Measurements from ENCODE around the gene PPP1R11.
"Not testable (repeated sequence)": the region's sequence is repeated elsewhere in the genome, so short reads cannot be mapped to it uniquely, and the experiment has no call there.

The PPP1R11 gene, protein sequence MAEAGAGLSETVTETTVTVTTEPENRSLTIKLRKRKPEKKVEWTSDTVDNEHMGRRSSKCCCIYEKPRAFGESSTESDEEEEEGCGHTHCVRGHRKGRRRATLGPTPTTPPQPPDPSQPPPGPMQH

GRCh38 chr6:30066577-30067459 is at the start of gene PPP1R11:
PPP1R11 (plus strand) TSS chr6:30067198; CDS start chr6:30067411, 213 bp downstream.
- DNase-seq = peak; percentile 96

DNA sequence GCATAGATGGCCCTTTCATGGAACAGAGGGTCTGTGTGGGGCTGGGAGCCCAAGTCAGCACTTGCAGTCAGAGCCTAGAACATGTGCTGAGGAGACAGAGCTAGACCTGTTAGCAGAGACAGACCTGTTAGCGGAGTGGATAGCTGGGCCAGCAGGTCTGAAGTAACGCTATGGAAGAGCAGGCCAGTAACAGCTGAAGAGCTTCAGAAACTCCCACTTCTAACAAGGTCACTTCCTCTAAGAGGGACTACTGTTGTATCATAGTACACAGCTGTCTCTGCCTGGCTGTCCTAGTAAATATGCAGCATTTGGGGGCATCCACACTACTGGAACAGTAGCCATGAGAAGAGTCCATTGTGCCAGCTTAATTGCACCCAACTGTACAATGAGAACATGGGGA is 47.2 kb upstream of the PPP1R11 start:
- DNase-seq = no peak

DNA sequence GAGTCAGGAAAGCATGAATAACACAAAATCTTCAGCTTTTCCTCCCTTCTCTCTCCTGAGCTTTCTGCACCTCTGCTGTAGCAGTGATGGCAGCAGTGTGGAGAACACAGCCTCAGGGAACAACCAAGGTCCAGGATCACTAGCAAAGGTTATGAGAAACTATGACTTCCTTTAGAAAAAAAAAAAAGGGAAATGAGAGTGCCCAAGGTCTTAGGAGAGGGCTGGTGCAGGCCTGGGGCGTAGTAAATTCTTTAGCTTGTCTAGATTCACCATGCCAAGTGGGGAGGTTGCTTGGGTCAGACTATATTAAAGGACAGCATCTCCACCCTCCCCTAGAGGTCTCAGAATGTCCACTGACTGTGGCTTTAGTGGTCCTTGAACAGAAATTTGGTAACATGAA is 46.4 kb upstream of the PPP1R11 start:
- no peak for DNase-seq

DNA sequence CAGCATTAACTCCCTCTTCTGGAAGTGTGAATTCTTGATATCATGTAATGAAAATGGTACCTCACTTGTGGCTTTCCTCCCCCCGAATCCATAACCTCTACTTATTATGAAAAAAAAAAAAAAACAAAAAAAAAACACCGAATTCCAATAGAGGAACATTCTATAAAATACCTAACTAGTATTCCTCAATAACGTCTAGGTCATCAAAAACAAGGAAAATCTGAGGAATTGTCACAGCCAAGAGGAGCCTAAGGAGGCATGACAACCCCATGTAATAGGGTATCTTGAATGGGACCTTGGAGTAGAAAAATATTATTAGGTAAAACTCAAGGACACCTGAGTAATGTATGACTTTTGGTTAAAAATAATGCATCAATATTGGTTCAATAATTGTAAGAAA is 44.8 kb upstream of the PPP1R11 start:
- DNase-seq = no peak

- DNase-seq = not testable (repeated sequence)
Observed at GRCh38 chr6:30022712-30023111, 44.3 kb upstream of the PPP1R11 start.

GRCh38 chr6:30025186-30025585 is 41.8 kb upstream of the PPP1R11 start:
- no peak for DNase-seq

- DNase-seq = no peak
Observed at GRCh38 chr6:30029588-30029987, 37.4 kb upstream of the PPP1R11 start.

GRCh38 chr6:30031381-30031780 is 35.6 kb upstream of the PPP1R11 start:
- DNase-seq = no peak

DNA sequence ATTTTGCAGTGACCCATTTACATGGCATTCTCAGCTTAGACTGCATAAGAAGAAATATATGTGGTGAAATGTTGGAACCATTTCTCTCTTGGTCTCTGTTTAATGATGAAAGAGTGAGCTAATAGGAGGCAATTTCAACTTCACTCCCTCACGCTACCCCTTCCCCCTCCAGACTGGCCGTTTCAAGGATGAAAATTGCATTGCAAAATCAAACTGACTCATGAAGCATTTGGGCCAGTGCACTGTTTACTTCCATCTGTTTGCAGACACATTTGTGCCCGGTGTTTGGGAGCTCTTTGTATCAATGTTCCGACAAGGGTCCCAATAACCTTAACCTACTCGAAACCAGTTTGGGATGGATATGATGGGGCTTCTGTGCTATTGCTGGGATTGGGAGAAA is 33.6 kb upstream of the PPP1R11 start:
- not testable (repeated sequence) for DNase-seq

DNA sequence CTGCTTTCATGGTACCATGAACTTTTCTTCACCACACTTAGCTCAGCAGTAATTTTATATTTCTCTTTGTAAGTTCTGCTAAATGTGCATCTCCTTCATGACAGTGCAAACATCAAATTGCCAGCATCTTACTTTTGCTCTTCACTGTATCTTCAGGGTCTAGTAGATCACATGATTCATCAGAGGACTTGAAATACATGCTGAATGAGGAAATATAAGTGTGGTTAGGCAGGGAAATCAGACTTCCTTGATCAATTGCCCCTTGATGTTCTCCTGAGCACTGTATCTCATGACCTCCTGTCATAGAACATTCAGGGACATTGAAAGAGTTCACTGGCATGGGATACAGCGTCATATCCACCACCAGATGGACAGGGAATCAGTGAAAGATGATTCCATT is 31.2 kb upstream of the PPP1R11 start:
- DNase-seq = no peak

DNA sequence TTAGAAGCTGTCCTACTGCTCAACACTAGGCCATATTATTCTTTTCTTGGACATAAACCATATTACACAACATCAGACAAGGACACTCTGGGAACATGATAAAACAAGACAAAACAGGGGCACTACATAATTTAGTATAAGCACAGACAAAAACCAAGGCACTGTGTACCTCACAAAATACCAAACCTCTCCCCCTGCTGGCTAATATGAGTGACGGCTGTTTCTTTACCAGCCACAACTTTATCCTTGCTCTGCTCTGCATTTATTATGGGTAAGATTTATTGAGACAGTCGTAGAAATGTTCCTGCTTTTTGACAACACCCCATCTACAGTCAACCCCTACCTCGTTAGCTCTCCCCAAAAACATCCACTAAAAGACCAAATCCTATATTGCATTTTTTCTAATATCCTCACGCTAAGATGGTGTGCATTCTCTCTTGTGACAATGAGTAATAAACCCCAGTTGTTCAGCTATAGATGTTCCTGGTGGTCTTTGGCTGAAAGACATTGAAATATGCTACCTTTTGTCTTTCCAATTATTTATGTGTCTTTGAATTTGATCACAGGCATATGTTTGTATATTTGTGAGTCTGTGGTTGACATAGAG is 29.7 kb upstream of the PPP1R11 start:
- no peak for DNase-seq

GRCh38 chr6:30041221-30041620 is 25.8 kb upstream of the PPP1R11 start:
- DNase-seq = no peak

DNA sequence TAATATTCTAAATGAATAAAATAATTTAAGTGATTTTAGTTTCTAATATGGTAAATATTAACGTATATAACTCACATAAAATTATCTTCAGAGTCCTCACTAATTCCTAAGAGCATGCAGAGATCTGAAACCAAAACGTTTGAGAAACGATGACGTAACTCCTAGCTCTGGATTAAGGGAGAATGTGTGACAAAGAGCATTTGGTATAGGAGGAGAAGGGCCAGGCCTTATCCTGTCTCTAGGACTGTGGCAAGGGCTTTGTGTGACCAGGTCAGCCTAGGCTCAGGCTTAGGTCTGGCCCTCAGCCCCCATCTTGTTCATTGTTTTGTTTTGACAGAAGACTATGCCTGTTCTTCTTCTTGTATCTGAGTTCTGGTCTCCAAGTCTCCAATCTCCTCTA is 25.2 kb upstream of the PPP1R11 start:
- no peak for DNase-seq

DNA sequence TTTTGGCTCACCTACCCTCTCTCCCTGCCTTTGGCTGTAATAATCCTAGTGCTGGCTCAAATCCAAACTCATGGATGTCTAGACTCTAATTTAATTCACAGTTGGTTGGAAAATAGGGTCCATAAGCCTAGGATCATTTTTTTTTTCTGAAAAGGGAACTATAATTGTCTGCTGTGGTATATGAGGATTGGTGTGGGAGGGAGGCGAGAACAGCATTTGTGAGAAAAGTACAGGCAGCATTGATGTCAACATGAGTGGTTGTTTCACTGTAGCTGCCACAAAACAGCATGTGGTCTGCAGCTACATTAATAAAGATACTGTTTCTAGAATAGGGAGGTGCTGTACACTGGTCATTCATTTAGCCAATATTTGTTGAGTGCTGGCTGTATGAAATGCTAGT is 24.5 kb upstream of the PPP1R11 start:
- no peak for DNase-seq

- DNase-seq = no peak
Observed at GRCh38 chr6:30042914-30043313, 24.1 kb upstream of the PPP1R11 start.

GRCh38 chr6:30043744-30044143 is 23.3 kb upstream of the PPP1R11 start:
- no peak for DNase-seq

DNA sequence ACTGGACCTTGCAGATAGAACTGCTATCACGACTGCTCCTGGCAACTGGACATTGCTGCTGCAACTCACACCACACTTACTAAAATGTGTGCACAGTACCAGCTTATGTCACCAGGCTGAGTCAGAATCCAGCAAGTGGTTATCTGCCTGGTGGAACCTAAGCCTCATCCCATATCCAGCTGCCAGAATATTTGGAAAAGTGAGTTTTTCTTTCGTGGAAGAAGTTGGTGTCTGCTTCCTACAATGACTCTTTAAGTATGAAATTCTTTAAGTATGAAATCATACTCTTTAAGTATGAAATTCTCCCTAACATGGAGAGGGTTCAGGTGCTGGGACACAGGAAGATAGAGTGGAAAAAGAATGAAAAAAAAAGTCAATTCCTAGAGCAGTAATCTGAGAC is 22.4 kb upstream of the PPP1R11 start:
- DNase-seq = no peak

GRCh38 chr6:30047220-30047619 is 19.8 kb upstream of the PPP1R11 start:
- DNase-seq = no peak

GRCh38 chr6:30053682-30054081 is 13.3 kb upstream of the PPP1R11 start:
- no peak for DNase-seq

DNA sequence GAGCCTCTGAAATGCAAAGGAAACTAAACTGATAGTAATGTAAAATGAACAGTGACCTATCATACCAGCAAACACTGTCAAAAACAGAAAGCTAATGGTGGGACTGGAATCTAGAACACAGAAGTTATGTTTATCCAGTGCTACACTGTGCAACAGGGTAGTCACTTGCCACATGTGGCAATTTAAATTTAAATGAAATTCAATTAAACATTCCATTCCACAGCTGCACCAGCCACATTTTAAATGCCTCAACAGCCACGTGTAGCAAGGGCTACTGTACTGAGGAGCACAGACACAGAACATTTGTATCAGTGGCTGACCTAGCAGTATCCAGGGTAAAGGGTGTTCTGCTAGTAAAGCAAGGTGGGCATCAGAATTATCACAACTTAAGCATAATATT is 11.5 kb upstream of the PPP1R11 start:
- DNase-seq = no peak

- no peak for DNase-seq
Observed at GRCh38 chr6:30060606-30061091, 6.3 kb upstream of the PPP1R11 start.

DNA sequence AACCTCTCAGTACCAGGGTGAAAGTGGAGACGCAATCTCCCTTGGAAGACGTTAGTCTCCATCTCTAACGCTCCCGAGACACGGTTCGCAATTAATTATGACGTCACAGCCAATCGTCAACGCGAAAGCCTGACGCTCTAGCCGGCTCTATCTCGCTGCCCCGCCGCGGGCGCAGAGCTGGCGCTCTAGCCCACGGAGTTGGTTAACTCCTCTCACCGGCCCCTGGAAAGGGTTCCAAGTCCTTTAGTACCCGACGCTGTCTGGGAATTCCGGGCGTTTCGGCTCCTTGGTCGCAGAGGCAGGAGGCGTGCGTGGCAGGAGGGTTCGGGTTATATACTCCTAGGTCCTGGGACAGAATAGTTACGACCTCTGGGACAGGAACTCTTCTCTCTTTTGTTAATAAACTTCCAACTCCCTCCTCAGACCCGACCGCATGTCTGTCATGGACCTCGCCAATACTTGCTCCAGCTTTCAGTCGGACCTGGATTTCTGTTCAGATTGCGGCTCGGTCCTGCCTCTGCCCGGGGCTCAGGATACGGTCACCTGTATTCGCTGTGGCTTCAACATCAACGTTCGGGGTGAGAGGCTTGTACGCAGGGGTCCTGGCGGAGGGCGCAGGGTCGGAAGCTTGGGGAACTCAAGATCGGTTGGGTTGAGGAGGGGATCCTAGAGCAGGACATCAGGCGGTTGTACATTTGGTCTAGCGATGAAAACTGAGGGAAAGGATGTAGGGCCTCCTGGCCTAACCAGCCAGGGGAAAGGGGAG is 5.7 kb upstream of the PPP1R11 start, which contains the start of gene POLR1H:
Gene POLR1H, plus strand, starts transcription at position 174 of the 766 bp plus-strand sequence. Its CDS starts 260 bp downstream, at position 434.
- DNase-seq = peak; percentile 86

DNA sequence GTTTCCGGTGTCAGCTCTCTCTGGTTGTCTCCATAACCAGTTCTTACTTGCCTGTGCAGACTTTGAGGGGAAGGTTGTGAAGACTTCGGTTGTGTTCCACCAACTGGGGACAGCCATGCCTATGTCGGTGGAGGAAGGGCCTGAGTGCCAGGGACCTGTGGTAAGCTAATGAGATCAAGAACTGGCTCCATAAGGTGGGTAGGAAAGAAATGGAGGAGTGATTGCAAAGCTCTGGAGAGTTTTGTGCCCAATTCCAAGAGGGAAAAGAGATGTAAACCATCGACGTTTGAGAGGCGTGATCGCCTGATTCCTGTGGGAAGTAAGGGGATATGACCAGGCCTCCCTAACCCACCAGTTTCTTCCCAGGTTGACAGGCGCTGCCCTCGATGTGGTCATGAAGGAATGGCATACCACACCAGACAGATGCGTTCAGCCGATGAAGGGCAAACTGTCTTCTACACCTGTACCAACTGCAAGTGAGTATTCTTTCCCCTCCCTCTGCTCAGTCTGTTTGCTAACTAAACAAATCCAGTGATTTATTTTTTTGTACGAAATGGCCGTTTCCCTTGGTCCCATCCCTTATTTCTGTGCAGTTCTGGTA is 5.0 kb upstream of the PPP1R11 start:
- DNase-seq = no peak

Data from NCI-H2029 treated with DMSO at 0.1 percent for 48 hours (cell line).